Hepatocyte (in vitro differentiated cells): ENCODE data around the gene GPR21.

Experiments used
- EZH2 ChIP-seq: fragments of 200-600 bp; sonication (generic); IDR thresholded peaks from 2 replicates; pipeline ENCODE4 v1.6.1; 2016; ENCODE audit warnings: antibody characterized with exemption, mild to moderate bottlenecking, borderline replicate concordance
- EZH2phosphoT487 ChIP-seq: fragments of 200-600 bp; sonication (generic); IDR thresholded peaks from one replicate; pipeline ENCODE4 v1.6.1; 2018; ENCODE audit warnings: antibody characterized with exemption, mild to moderate bottlenecking, low read depth, moderate library complexity; ENCODE audit not compliant: unreplicated experiment, severe bottlenecking
- TF ChIP-seq, protein P1 (sequence below): fragments of 200-600 bp; sonication (generic); IDR thresholded peaks from 2 replicates; pipeline ENCODE4 v1.5.1; 2016; ENCODE audit warnings: antibody characterized with exemption, mild to moderate bottlenecking; ENCODE audit not compliant: poor library complexity

DNA sequence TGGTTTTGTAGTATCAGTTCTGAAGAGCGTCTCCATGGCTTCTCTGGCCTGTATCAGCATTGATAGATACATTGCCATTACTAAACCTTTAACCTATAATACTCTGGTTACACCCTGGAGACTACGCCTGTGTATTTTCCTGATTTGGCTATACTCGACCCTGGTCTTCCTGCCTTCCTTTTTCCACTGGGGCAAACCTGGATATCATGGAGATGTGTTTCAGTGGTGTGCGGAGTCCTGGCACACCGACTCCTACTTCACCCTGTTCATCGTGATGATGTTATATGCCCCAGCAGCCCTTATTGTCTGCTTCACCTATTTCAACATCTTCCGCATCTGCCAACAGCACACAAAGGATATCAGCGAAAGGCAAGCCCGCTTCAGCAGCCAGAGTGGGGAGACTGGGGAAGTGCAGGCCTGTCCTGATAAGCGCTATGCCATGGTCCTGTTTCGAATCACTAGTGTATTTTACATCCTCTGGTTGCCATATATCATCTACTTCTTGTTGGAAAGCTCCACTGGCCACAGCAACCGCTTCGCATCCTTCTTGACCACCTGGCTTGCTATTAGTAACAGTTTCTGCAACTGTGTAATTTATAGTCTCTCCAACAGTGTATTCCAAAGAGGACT, 1.5 kb downstream of the GPR21 start:
- TF ChIP-seq, protein P1, sequence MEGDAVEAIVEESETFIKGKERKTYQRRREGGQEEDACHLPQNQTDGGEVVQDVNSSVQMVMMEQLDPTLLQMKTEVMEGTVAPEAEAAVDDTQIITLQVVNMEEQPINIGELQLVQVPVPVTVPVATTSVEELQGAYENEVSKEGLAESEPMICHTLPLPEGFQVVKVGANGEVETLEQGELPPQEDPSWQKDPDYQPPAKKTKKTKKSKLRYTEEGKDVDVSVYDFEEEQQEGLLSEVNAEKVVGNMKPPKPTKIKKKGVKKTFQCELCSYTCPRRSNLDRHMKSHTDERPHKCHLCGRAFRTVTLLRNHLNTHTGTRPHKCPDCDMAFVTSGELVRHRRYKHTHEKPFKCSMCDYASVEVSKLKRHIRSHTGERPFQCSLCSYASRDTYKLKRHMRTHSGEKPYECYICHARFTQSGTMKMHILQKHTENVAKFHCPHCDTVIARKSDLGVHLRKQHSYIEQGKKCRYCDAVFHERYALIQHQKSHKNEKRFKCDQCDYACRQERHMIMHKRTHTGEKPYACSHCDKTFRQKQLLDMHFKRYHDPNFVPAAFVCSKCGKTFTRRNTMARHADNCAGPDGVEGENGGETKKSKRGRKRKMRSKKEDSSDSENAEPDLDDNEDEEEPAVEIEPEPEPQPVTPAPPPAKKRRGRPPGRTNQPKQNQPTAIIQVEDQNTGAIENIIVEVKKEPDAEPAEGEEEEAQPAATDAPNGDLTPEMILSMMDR = no peak
- TF ChIP-seq EZH2 (no peak), EZH2phosphoT487 (no peak)
